Activated naive CD8-positive, alpha-beta T cell treated with anti-CD3 and anti-CD28 coated beads, Interleukin-2, amount 50 U/mL, for 24 hours (primary cell): ENCODE results near the gene CFAP251.
"Not testable (repeated sequence)": the region's sequence is repeated elsewhere in the genome, so short reads cannot be mapped to it uniquely, and the experiment has no call there.

Experiments
- ATAC-seq: fragments of 150-1000 bp; cut with Tn5 transposase; one replicate; pipeline ENCODE4 v1.10.0; 2021
- DNase-seq: peaks from one replicate; pipeline ENCODE4 v3.0.0; 2021
- H3K27ac Mint-ChIP-seq: one replicate; pipeline ENCODE4 v1.8.0; 2021; ENCODE audit warnings: mild to moderate bottlenecking, mixed read lengths
- H3K27me3 Mint-ChIP-seq: one replicate; pipeline ENCODE4 v1.8.0; 2021; ENCODE audit warnings: mixed read lengths
- H3K36me3 Mint-ChIP-seq: one replicate; pipeline ENCODE4 v1.8.0; 2021; ENCODE audit warnings: low read depth, mixed read lengths
- H3K4me1 Mint-ChIP-seq: one replicate; pipeline ENCODE4 v1.8.0; 2021; ENCODE audit warnings: mixed read lengths
- H3K4me3 Mint-ChIP-seq: one replicate; pipeline ENCODE4 v1.8.0; 2021; ENCODE audit warnings: mild to moderate bottlenecking, moderate library complexity, mixed read lengths
- H3K9me3 Mint-ChIP-seq: one replicate; pipeline ENCODE4 v1.8.0; 2021; ENCODE audit warnings: mixed read lengths

Gene CFAP251

DNA sequence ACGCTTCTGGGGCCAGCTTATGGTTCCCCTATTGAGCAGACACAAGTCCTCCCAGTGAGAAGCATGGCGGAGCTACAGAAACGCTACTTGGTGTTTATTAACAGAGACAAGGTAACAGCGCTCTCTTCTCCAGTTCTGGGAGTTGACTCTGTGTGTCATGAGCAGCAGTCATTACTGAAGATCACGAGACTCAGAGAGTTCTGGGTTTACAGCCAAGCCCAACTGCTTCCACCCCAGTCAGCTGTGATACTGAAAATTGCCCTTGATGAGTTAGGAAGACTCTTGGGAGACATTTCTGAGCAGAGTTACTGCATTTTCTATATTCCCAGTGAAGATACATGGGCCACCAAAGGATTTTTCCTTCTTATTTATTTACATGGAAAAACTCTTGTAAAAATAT is 48.6 kb downstream of the CFAP251 start:
- DNase-seq, result no peak
- no peak overlapping the region for H3K4me3 Mint-ChIP-seq
- H3K4me1 Mint-ChIP-seq, result no peaks in the 10 kb centered on the region
- H3K9me3 Mint-ChIP-seq, result peaks cover 1% of the 10 kb centered on the region
- no peak for ATAC-seq
- no peak overlapping the region for H3K27ac Mint-ChIP-seq
- peaks cover 3% of the 10 kb centered on the region for H3K27me3 Mint-ChIP-seq
- peaks cover 2% of the 10 kb centered on the region for H3K36me3 Mint-ChIP-seq

DNA sequence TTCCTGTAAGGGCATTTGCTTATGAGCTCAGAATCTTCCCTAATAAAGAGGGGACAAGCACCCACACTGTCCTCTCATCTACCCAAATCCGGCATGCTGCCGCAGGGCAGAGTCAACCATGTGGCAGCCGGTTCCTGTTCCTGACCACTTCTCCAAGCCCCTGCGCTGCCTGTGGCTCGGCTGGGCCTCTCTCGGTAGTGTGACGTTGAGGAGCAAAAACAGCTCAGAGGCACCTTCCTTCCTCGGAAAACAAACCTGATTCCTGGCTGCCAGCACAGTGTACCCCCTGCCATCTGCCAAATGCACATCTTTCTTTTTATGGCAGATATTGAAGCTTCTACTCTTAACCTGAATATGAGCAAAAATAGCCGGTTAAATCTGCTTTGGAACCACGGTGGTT is 50.5 kb downstream of the CFAP251 start:
- Mint-ChIP-seq H3K27ac (no peak overlapping the region), H3K36me3 (peaks cover 5% of the 10 kb centered on the region), H3K4me3 (no peak overlapping the region), H3K4me1 (no peaks in the 10 kb centered on the region), H3K9me3 (peaks cover 5% of the 10 kb centered on the region), H3K27me3 (no peaks in the 10 kb centered on the region)
- no peak for ATAC-seq
- DNase-seq, result no peak

GRCh38 chr12:121969726-121970125 is 51.3 kb downstream of the CFAP251 start:
- ATAC-seq (no peak), DNase-seq (no peak)
- Mint-ChIP-seq H3K9me3 (peaks cover 5% of the 10 kb centered on the region), H3K4me1 (no peaks in the 10 kb centered on the region), H3K36me3 (peaks cover 5% of the 10 kb centered on the region), H3K27me3 (no peaks in the 10 kb centered on the region), H3K27ac (no peak overlapping the region), H3K4me3 (no peak overlapping the region)

DNA sequence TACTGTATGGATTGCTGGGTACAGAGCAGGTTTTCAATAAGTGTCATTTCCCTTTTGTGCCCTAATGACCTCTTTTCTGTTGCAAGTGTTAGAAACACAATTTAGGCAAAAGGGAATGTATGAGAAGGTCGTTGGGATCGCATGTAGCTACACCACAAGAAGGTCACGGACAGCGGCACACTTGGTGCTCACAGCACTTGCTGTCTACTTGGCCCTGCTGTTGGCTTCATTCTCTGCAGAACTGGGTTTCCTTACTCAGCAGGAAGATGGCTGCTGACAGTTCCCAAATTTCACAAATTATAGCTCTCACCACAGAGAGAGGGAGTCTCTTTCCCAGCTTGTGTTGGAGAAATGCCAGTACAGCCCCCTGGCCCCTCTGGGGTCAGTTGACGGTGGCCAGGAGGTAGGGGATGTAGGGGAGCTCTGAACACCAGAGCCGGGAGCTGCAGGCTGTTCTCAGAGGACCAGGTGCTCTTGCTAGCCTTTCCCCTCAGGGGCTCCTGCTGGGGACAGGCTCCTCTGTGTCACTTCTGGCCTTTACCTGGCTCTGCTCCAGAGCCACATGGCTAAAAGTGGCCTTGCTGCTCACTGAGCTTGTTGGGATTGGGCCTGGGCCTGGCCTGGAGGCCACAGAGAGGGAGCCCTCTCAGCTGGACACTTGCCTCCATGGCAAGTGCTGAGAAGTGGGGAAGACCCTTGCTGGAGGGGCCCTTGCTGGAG is 52.3 kb downstream of the CFAP251 start:
- DNase-seq, result no peak
- H3K36me3 Mint-ChIP-seq, result peaks cover 5% of the 10 kb centered on the region
- H3K27ac Mint-ChIP-seq, result no peak overlapping the region
- H3K4me1 Mint-ChIP-seq, result no peaks in the 10 kb centered on the region
- no peak for ATAC-seq
- no peak overlapping the region for H3K4me3 Mint-ChIP-seq
- no peaks in the 10 kb centered on the region for H3K27me3 Mint-ChIP-seq
- peaks cover 5% of the 10 kb centered on the region for H3K9me3 Mint-ChIP-seq

DNA sequence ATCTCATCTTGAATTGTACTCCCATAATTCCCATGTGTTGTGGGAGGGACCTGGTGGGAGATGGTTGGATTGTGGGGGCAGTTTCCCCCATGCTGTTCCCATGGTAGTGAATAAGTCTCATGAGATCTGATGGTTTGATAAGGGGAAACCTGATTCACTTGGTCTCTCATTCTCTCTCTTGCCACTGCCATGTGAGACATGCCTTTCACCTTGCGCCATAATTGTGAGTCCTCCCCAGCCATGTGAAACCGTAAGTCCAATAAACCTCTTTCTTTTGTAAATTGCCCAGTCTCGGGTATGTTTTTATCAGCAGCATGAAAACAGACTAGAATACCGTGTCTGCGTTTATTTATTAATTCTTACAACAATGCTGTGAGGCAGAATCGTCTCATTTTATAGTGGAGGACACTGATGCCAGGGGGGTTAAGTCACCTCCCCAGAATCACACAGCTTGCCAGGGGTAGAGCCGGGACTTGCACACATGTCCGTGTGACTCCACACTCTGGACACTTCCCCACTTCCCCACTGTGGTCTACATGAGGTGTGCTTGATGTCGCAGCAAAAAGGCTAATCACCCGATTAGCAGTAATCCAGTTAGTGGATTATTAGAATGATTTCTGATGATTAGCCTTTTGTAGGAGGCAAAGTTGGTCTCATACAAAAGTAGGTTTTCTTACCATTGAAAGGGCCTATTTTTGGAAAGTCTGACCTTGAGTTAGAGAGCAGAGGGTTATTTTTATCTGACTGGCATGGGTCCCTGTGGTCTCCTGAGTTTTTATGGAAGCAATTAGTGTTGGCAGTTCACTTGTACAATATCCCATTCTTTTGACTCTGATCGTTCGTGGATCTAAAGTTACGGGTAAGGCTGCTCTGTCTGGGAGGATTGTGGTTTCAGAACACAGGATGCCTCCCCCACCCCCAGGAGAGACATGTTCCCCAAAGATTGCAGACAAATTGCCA is 55.9 kb downstream of the CFAP251 start:
- peaks cover 3% of the 10 kb centered on the region for H3K4me1 Mint-ChIP-seq
- peaks cover 5% of the 10 kb centered on the region for H3K36me3 Mint-ChIP-seq
- peaks cover 5% of the 10 kb centered on the region for H3K9me3 Mint-ChIP-seq
- H3K27me3 Mint-ChIP-seq, result no peaks in the 10 kb centered on the region
- H3K27ac Mint-ChIP-seq, result no peak overlapping the region
- DNase-seq (no peak), ATAC-seq (no peak)
- H3K4me3 Mint-ChIP-seq, result no peak overlapping the region

GRCh38 chr12:121975021-121975420 is 56.6 kb downstream of the CFAP251 start:
- no peak overlapping the region for H3K27ac Mint-ChIP-seq
- H3K9me3 Mint-ChIP-seq, result peaks cover 5% of the 10 kb centered on the region
- no peak overlapping the region for H3K4me3 Mint-ChIP-seq
- H3K36me3 Mint-ChIP-seq, result peaks cover 5% of the 10 kb centered on the region
- no peak for ATAC-seq
- no peak for DNase-seq
- no peaks in the 10 kb centered on the region for H3K27me3 Mint-ChIP-seq
- peaks cover 6% of the 10 kb centered on the region for H3K4me1 Mint-ChIP-seq

DNA sequence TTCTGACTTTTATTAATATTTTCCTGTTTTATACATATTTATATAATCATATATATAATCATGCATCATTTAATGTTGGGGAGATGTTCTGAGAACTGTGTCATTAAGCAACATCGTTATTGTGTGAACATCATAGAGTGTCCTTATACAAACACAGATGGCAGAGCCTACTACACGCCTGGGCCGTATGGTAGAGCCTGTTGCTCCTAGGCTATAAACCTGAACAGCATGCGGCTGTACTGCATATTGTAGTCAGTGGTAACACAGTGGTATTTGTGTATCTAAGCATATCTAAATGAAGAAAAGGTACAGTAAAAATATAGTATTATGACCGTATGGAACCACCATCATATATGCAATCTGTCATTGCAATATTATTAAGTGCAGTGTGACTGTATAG is 58.6 kb downstream of the CFAP251 start:
- no peak overlapping the region for H3K27ac Mint-ChIP-seq
- no peaks in the 10 kb centered on the region for H3K27me3 Mint-ChIP-seq
- H3K36me3 Mint-ChIP-seq, result peaks cover 3% of the 10 kb centered on the region
- no peak overlapping the region for H3K4me3 Mint-ChIP-seq
- peaks cover 14% of the 10 kb centered on the region for H3K4me1 Mint-ChIP-seq
- H3K9me3 Mint-ChIP-seq, result peaks cover 4% of the 10 kb centered on the region
- ATAC-seq, result no peak
- DNase-seq, result no peak

DNA sequence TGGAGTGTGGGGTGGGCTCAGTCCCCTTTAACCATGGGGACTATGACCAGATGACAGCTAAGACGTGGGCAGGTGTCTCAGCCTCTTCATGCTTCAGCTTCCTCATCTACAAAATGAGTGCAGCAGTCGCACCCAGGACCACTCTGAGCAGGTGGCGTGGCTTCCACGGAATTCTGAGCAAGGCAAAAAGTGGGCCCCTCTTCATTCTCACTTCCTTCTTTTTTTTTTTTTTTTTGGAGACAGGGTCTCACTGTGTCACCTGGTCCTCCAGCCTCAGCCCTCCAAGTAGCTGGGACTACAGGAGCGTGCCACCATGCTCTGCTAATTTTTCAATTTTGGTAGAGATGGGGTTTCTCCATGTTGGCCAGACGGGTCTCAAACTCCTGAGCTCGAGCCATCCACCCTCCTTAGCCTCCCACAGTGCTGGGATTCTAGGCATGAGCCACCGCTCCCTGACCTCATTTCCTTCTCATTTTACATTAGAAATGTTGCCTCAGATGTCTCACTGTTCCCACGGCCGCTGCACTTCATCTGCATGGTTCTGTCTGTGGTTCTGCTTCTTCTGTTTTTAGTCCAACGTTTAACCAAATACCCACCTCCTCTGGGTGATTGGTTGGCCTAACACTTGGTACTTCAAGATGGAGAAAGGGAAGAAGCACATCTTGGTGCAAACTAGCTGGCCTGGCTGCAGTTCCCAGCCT is 61.9 kb downstream of the CFAP251 start:
- Mint-ChIP-seq H3K27ac (no peak overlapping the region), H3K9me3 (no peaks in the 10 kb centered on the region), H3K4me1 (peaks cover 23% of the 10 kb centered on the region), H3K4me3 (no peak overlapping the region), H3K36me3 (no peaks in the 10 kb centered on the region), H3K27me3 (no peaks in the 10 kb centered on the region)
- DNase-seq (no peak), ATAC-seq (peak; percentile 48)

DNA sequence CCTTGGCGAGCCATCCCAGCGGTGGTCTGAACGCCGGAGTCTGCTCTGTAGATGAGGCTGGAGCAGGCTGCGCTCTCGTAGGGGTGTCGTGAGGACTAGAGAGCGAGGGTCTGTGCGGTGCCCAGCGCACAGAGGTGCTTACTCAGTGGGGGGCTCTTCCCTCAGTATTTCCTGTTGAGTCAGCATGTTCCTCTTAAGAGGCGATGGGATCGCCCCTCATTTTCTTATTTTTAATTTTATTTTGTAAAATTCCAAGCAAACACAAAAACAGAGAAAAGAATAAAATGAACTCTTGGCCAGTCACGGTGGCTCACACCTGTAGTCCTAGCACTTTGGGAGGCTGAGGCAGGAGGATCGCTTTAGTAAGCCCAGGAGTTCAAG is 62.5 kb downstream of the CFAP251 start:
- Mint-ChIP-seq H3K4me3 (no peak overlapping the region), H3K27me3 (no peaks in the 10 kb centered on the region), H3K9me3 (no peaks in the 10 kb centered on the region), H3K27ac (no peak overlapping the region), H3K4me1 (peaks cover 23% of the 10 kb centered on the region), H3K36me3 (no peaks in the 10 kb centered on the region)
- DNase-seq (no peak), ATAC-seq (no peak)

DNA sequence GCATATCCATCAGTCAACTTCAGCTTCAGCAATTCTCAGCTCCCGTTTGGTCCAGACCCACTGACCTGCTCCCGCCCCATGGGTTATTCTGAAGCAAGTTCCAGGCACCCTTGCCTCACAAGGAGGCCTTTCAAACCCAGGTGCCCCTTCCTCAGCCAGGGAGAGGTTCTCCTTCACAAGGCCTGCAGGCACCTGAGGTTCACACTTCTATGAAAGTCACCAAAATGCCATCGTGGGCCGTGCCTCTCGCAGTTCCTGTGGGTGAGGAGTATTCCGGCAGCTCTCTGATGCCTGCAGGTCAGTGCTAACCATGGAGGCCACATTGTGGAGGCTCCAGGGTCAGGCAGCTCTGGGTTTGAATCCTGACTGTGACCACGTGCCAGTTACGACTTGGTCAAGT is 63.1 kb downstream of the CFAP251 start:
- H3K27me3 Mint-ChIP-seq, result no peaks in the 10 kb centered on the region
- H3K9me3 Mint-ChIP-seq, result no peaks in the 10 kb centered on the region
- ATAC-seq (no peak), DNase-seq (no peak)
- H3K27ac Mint-ChIP-seq, result no peak overlapping the region
- H3K4me3 Mint-ChIP-seq, result no peak overlapping the region
- H3K4me1 Mint-ChIP-seq, result peaks cover 23% of the 10 kb centered on the region
- H3K36me3 Mint-ChIP-seq, result no peaks in the 10 kb centered on the region

- Mint-ChIP-seq H3K4me3 (no peak overlapping the region), H3K36me3 (no peaks in the 10 kb centered on the region), H3K27ac (no peak overlapping the region), H3K4me1 (peaks cover 23% of the 10 kb centered on the region), H3K27me3 (no peaks in the 10 kb centered on the region), H3K9me3 (no peaks in the 10 kb centered on the region)
- ATAC-seq (no peak), DNase-seq (no peak)
Measured at GRCh38 chr12:121982950-121983349, 64.6 kb downstream of the CFAP251 start.

DNA sequence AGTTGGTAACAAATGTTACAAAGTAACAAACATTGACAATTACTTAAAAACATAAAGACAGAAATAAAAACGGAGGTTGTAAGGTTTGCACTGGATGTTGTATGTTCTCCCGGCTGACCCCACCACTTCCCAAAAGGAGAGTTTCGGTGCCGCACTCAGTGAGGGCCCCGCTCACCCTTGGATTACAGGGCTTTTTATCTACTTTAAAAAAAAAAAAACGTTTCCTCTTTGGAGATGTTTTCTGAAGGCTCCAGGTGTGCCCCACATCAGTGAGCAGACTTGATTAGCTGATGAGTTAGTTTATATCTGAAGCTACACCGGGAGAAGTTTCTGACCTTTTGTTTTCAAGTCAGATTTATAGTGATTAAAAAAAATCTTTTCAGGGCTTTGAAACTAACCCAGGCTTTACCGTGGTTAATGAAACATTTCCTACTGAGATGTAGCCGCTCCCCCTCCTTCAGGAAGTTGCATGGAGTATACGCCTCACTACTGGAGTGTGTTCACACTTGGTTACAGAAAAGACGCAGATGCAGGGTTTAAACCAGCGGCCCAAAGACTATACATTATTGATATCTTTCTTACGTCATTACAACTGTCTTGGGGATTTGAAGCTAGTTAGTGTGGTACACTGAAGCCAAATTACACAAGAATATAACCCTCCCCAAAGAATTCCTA is 65.3 kb downstream of the CFAP251 start:
- no peaks in the 10 kb centered on the region for H3K27me3 Mint-ChIP-seq
- no peaks in the 10 kb centered on the region for H3K36me3 Mint-ChIP-seq
- peak overlapping the region; percentile 10 for H3K27ac Mint-ChIP-seq
- no peaks in the 10 kb centered on the region for H3K9me3 Mint-ChIP-seq
- H3K4me3 Mint-ChIP-seq, result no peak overlapping the region
- H3K4me1 Mint-ChIP-seq, result peaks cover 23% of the 10 kb centered on the region
- ATAC-seq (no peak), DNase-seq (no peak)

GRCh38 chr12:121986489-121987245 is 68.3 kb downstream of the CFAP251 start:
- Mint-ChIP-seq H3K27me3 (no peaks in the 10 kb centered on the region), H3K4me3 (no peak overlapping the region), H3K4me1 (peaks cover 23% of the 10 kb centered on the region), H3K9me3 (no peaks in the 10 kb centered on the region), H3K27ac (no peak overlapping the region), H3K36me3 (no peaks in the 10 kb centered on the region)
- DNase-seq (no peak), ATAC-seq (no peak)

GRCh38 chr12:121988519-121988918 is 70.1 kb downstream of the CFAP251 start:
- H3K36me3 Mint-ChIP-seq, H3K27ac Mint-ChIP-seq, ATAC-seq, H3K27me3 Mint-ChIP-seq, DNase-seq, H3K9me3 Mint-ChIP-seq, H3K4me3 Mint-ChIP-seq: not testable (repeated sequence)
- H3K4me1 Mint-ChIP-seq, result peaks cover 25% of the 10 kb centered on the region
